ENCODE data around the gene AQP5. TPM values are rescaled to one million over a fixed set of nuclear protein-coding genes. Genes with fewer than 3 reads are reported as not detected.

AQP5 gene
- total RNA-seq = not detected

- H3K27ac Mint-ChIP-seq = no peak within 1 kb of the TSS
- H3K9me3 Mint-ChIP-seq = no peaks in the 10 kb centered on the region
- peaks cover 5% of the 10 kb centered on the region for H3K4me1 Mint-ChIP-seq
- H3K27me3 Mint-ChIP-seq = peaks cover 80% of the 10 kb centered on the region
- DNase-seq = no peak
- no peaks in the 10 kb centered on the region for H3K36me3 Mint-ChIP-seq
- H3K4me3 Mint-ChIP-seq = peak within 1 kb of the TSS; percentile 0
Observed at GRCh38 chr12:49961111-49961922, at the start of gene AQP5. Gene AQP5 (plus strand): TSS chr12:49961872. CDS start chr12:49962018, 146 bp downstream.

GRCh38 chr12:49912345-49913255 is 49.1 kb upstream of the AQP5 start:
- Mint-ChIP-seq H3K9me3 (no peaks in the 10 kb centered on the region), H3K4me3 (no peak overlapping the region), H3K4me1 (no peaks in the 10 kb centered on the region), H3K27ac (no peak overlapping the region), H3K36me3 (no peaks in the 10 kb centered on the region), H3K27me3 (no peaks in the 10 kb centered on the region)
- DNase-seq = no peak

GRCh38 chr12:49916129-49916919 is 45.3 kb upstream of the AQP5 start:
- Mint-ChIP-seq H3K4me3 (no peak overlapping the region), H3K27ac (no peak overlapping the region), H3K36me3 (no peaks in the 10 kb centered on the region), H3K27me3 (no peaks in the 10 kb centered on the region), H3K9me3 (no peaks in the 10 kb centered on the region), H3K4me1 (no peaks in the 10 kb centered on the region)
- no peak for DNase-seq

- H3K4me3 Mint-ChIP-seq = no peak overlapping the region
- H3K27me3 Mint-ChIP-seq = no peaks in the 10 kb centered on the region
- H3K4me1 Mint-ChIP-seq = no peaks in the 10 kb centered on the region
- no peak overlapping the region for H3K27ac Mint-ChIP-seq
- H3K36me3 Mint-ChIP-seq = no peaks in the 10 kb centered on the region
- H3K9me3 Mint-ChIP-seq = no peaks in the 10 kb centered on the region
- DNase-seq = no peak
Observed at GRCh38 chr12:49917166-49917787, 44.4 kb upstream of the AQP5 start.

GRCh38 chr12:49917788-49918173 is 43.9 kb upstream of the AQP5 start:
- H3K27ac Mint-ChIP-seq = no peak overlapping the region
- no peak overlapping the region for H3K4me3 Mint-ChIP-seq
- H3K36me3 Mint-ChIP-seq = no peaks in the 10 kb centered on the region
- no peaks in the 10 kb centered on the region for H3K4me1 Mint-ChIP-seq
- DNase-seq = no peak
- no peaks in the 10 kb centered on the region for H3K9me3 Mint-ChIP-seq
- H3K27me3 Mint-ChIP-seq = no peaks in the 10 kb centered on the region

GRCh38 chr12:49920241-49920914 is 41.3 kb upstream of the AQP5 start:
- no peak for DNase-seq
- no peaks in the 10 kb centered on the region for H3K27me3 Mint-ChIP-seq
- H3K36me3 Mint-ChIP-seq = no peaks in the 10 kb centered on the region
- H3K27ac Mint-ChIP-seq = no peak overlapping the region
- no peaks in the 10 kb centered on the region for H3K9me3 Mint-ChIP-seq
- H3K4me3 Mint-ChIP-seq = no peak overlapping the region
- H3K4me1 Mint-ChIP-seq = no peaks in the 10 kb centered on the region

GRCh38 chr12:49920915-49921286 is 40.8 kb upstream of the AQP5 start:
- no peaks in the 10 kb centered on the region for H3K27me3 Mint-ChIP-seq
- H3K27ac Mint-ChIP-seq = no peak overlapping the region
- no peak for DNase-seq
- no peak overlapping the region for H3K4me3 Mint-ChIP-seq
- H3K36me3 Mint-ChIP-seq = no peaks in the 10 kb centered on the region
- no peaks in the 10 kb centered on the region for H3K4me1 Mint-ChIP-seq
- no peaks in the 10 kb centered on the region for H3K9me3 Mint-ChIP-seq

GRCh38 chr12:49921299-49921698 is 40.4 kb upstream of the AQP5 start:
- H3K36me3 Mint-ChIP-seq = no peaks in the 10 kb centered on the region
- no peak overlapping the region for H3K4me3 Mint-ChIP-seq
- no peaks in the 10 kb centered on the region for H3K9me3 Mint-ChIP-seq
- no peak for DNase-seq
- no peak overlapping the region for H3K27ac Mint-ChIP-seq
- peaks cover 3% of the 10 kb centered on the region for H3K4me1 Mint-ChIP-seq
- H3K27me3 Mint-ChIP-seq = no peaks in the 10 kb centered on the region

- no peaks in the 10 kb centered on the region for H3K27me3 Mint-ChIP-seq
- peaks cover 4% of the 10 kb centered on the region for H3K4me1 Mint-ChIP-seq
- no peaks in the 10 kb centered on the region for H3K9me3 Mint-ChIP-seq
- no peak overlapping the region for H3K4me3 Mint-ChIP-seq
- no peak overlapping the region for H3K27ac Mint-ChIP-seq
- no peak for DNase-seq
- no peaks in the 10 kb centered on the region for H3K36me3 Mint-ChIP-seq
Observed at GRCh38 chr12:49921936-49922335, 39.7 kb upstream of the AQP5 start.

GRCh38 chr12:49922349-49923034 is 39.2 kb upstream of the AQP5 start:
- DNase-seq = no peak
- H3K4me1 Mint-ChIP-seq = peaks cover 4% of the 10 kb centered on the region
- no peaks in the 10 kb centered on the region for H3K27me3 Mint-ChIP-seq
- H3K4me3 Mint-ChIP-seq = no peak overlapping the region
- H3K9me3 Mint-ChIP-seq = no peaks in the 10 kb centered on the region
- no peaks in the 10 kb centered on the region for H3K36me3 Mint-ChIP-seq
- no peak overlapping the region for H3K27ac Mint-ChIP-seq

GRCh38 chr12:49923035-49923644 is 38.5 kb upstream of the AQP5 start:
- Mint-ChIP-seq H3K4me1 (peaks cover 4% of the 10 kb centered on the region), H3K27ac (no peak overlapping the region), H3K36me3 (no peaks in the 10 kb centered on the region), H3K4me3 (no peak overlapping the region), H3K9me3 (no peaks in the 10 kb centered on the region), H3K27me3 (no peaks in the 10 kb centered on the region)
- no peak for DNase-seq

- Mint-ChIP-seq H3K27me3 (no peaks in the 10 kb centered on the region), H3K4me1 (peaks cover 4% of the 10 kb centered on the region), H3K36me3 (no peaks in the 10 kb centered on the region), H3K9me3 (no peaks in the 10 kb centered on the region), H3K27ac (no peak overlapping the region), H3K4me3 (no peak overlapping the region)
- DNase-seq = no peak
Observed at GRCh38 chr12:49923880-49924556, 37.7 kb upstream of the AQP5 start.

GRCh38 chr12:49924628-49925246 is 36.9 kb upstream of the AQP5 start:
- no peak for DNase-seq
- no peaks in the 10 kb centered on the region for H3K27me3 Mint-ChIP-seq
- H3K4me1 Mint-ChIP-seq = peaks cover 4% of the 10 kb centered on the region
- H3K4me3 Mint-ChIP-seq = no peak overlapping the region
- H3K9me3 Mint-ChIP-seq = no peaks in the 10 kb centered on the region
- no peaks in the 10 kb centered on the region for H3K36me3 Mint-ChIP-seq
- no peak overlapping the region for H3K27ac Mint-ChIP-seq

Measured in activated naive CD8-positive, alpha-beta T cell treated with anti-CD3 and anti-CD28 coated beads for 36 hours (primary cell).